Measurements from ENCODE around the gene CD160.
"Not testable (repeated sequence)": the region's sequence is repeated elsewhere in the genome, so short reads cannot be mapped to it uniquely, and the experiment has no call there.

The CD160 gene

DNA sequence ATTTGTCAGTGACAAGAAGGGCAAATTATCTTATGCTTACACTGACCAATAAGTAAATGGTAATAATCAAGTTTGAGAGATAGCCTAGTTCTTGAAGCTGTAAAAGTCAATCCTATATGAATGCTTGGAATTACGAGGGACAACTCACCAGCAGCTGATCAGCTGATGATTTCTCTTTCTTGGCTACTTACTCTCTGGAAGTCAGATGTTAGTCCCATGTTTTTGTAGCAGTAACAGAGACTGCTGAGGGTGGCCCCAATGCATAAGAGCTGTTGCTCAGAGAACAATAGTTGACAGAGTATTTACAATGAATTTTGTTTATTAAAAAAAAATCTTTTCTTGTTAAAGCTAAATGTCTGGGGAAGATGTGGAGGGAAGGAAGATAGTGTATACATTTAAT is 39.3 kb downstream of the CD160 start:
- peaks cover 20% of the 10 kb centered on the region for H3K9me3 ChIP-seq (ENCODE audit: insufficient read depth, low read length, severe bottlenecking)
- no peak overlapping the region for H2AFZ ChIP-seq (ENCODE audit: low read depth, low read length)
- no peak overlapping the region for H3K9ac ChIP-seq (ENCODE audit: low read depth, low read length)
- H3K4me2 ChIP-seq (ENCODE audit: insufficient read depth, low read length) = no peak overlapping the region
- peaks cover 67% of the 10 kb centered on the region for H3K36me3 ChIP-seq (ENCODE audit: insufficient read depth, low read length)
- ATAC-seq (ENCODE audit: insufficient read depth, low read depth) = no peak
- H3K4me3 ChIP-seq (ENCODE audit: low read depth in 1 of 2, low read length in 2 of 2) = no peak overlapping the region
- DNase-seq = no peak
- H3K27ac ChIP-seq (ENCODE audit: low read length) = no peak overlapping the region
- no peak for TF ChIP-seq EZH2 (IDR thresholded peaks at IDR 0.05; ENCODE audit: borderline replicate concordance, low read depth, low read length, severe bottlenecking)
- TF ChIP-seq, protein P1, sequence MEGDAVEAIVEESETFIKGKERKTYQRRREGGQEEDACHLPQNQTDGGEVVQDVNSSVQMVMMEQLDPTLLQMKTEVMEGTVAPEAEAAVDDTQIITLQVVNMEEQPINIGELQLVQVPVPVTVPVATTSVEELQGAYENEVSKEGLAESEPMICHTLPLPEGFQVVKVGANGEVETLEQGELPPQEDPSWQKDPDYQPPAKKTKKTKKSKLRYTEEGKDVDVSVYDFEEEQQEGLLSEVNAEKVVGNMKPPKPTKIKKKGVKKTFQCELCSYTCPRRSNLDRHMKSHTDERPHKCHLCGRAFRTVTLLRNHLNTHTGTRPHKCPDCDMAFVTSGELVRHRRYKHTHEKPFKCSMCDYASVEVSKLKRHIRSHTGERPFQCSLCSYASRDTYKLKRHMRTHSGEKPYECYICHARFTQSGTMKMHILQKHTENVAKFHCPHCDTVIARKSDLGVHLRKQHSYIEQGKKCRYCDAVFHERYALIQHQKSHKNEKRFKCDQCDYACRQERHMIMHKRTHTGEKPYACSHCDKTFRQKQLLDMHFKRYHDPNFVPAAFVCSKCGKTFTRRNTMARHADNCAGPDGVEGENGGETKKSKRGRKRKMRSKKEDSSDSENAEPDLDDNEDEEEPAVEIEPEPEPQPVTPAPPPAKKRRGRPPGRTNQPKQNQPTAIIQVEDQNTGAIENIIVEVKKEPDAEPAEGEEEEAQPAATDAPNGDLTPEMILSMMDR (IDR thresholded peaks at IDR 0.05; ENCODE audit: borderline replicate concordance, extremely low read depth, low read length, poor library complexity, severe bottlenecking) = no peak
- H3K27me3 ChIP-seq (ENCODE audit: insufficient read depth, low read length, poor library complexity) = no peaks in the 10 kb centered on the region
- no peaks in the 10 kb centered on the region for H3K4me1 ChIP-seq (ENCODE audit: insufficient read depth, low read length)
- H4K20me1 ChIP-seq (ENCODE audit: insufficient read depth, low read length) = no peaks in the 10 kb centered on the region
- no peaks in the 10 kb centered on the region for H3K79me2 ChIP-seq (ENCODE audit: insufficient read depth, low read length)

DNA sequence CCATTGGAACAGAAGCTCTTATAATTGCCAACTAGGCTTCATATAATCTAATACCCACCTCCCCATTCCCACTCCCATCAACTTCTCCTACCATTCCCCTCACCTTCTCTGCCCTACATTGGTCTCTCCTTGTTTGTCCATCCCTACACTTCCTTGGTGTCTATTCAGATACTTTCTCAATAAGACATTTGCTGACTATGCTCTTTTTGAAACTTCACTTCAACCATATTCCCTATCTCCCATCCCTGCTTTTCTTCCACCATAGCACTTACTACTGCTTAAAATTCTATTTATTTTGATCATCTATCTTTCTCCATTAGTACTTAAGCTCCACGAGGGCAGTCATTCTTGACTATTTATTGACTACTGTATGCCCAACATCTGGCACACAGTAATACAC is 40.4 kb downstream of the CD160 start:
- H3K9me3 ChIP-seq (ENCODE audit: insufficient read depth, low read length, severe bottlenecking) = peaks cover 20% of the 10 kb centered on the region
- peaks cover 67% of the 10 kb centered on the region for H3K36me3 ChIP-seq (ENCODE audit: insufficient read depth, low read length)
- no peak overlapping the region for H3K4me2 ChIP-seq (ENCODE audit: insufficient read depth, low read length)
- no peaks in the 10 kb centered on the region for H4K20me1 ChIP-seq (ENCODE audit: insufficient read depth, low read length)
- DNase-seq (no peak), ATAC-seq (ENCODE audit: insufficient read depth, low read depth) (no peak)
- TF ChIP-seq, protein P1 (IDR thresholded peaks at IDR 0.05; ENCODE audit: borderline replicate concordance, extremely low read depth, low read length, poor library complexity, severe bottlenecking) = no peak
- no peak for TF ChIP-seq EZH2 (IDR thresholded peaks at IDR 0.05; ENCODE audit: borderline replicate concordance, low read depth, low read length, severe bottlenecking)
- no peaks in the 10 kb centered on the region for H3K4me1 ChIP-seq (ENCODE audit: insufficient read depth, low read length)
- H3K9ac ChIP-seq (ENCODE audit: low read depth, low read length) = no peak overlapping the region
- no peak overlapping the region for H2AFZ ChIP-seq (ENCODE audit: low read depth, low read length)
- no peak overlapping the region for H3K27ac ChIP-seq (ENCODE audit: low read length)
- H3K27me3 ChIP-seq (ENCODE audit: insufficient read depth, low read length, poor library complexity) = no peaks in the 10 kb centered on the region
- no peaks in the 10 kb centered on the region for H3K79me2 ChIP-seq (ENCODE audit: insufficient read depth, low read length)
- H3K4me3 ChIP-seq (ENCODE audit: low read depth in 1 of 2, low read length in 2 of 2) = no peak overlapping the region

- H3K4me1 ChIP-seq (ENCODE audit: insufficient read depth, low read length); H2AFZ ChIP-seq (ENCODE audit: low read depth, low read length); H3K79me2 ChIP-seq (ENCODE audit: insufficient read depth, low read length); H4K20me1 ChIP-seq (ENCODE audit: insufficient read depth, low read length); H3K27ac ChIP-seq (ENCODE audit: low read length); H3K27me3 ChIP-seq (ENCODE audit: insufficient read depth, low read length, poor library complexity); DNase-seq; H3K9ac ChIP-seq (ENCODE audit: low read depth, low read length); ATAC-seq (ENCODE audit: insufficient read depth, low read depth); H3K4me2 ChIP-seq (ENCODE audit: insufficient read depth, low read length); H3K4me3 ChIP-seq (ENCODE audit: low read depth in 1 of 2, low read length in 2 of 2): not testable (repeated sequence)
- Histone ChIP-seq H3K9me3 (ENCODE audit: insufficient read depth, low read length, severe bottlenecking) (peaks cover 20% of the 10 kb centered on the region), H3K36me3 (ENCODE audit: insufficient read depth, low read length) (peaks cover 65% of the 10 kb centered on the region)
Measured at GRCh38 chr1:145760395-145760949, 41.2 kb downstream of the CD160 start.

GRCh38 chr1:145761498-145761897 is 42.2 kb downstream of the CD160 start:
- not testable (repeated sequence) for H3K9ac ChIP-seq (ENCODE audit: low read depth, low read length); H3K4me2 ChIP-seq (ENCODE audit: insufficient read depth, low read length); H3K79me2 ChIP-seq (ENCODE audit: insufficient read depth, low read length); H3K27me3 ChIP-seq (ENCODE audit: insufficient read depth, low read length, poor library complexity); ATAC-seq (ENCODE audit: insufficient read depth, low read depth); H3K4me1 ChIP-seq (ENCODE audit: insufficient read depth, low read length); H4K20me1 ChIP-seq (ENCODE audit: insufficient read depth, low read length); H3K27ac ChIP-seq (ENCODE audit: low read length); H2AFZ ChIP-seq (ENCODE audit: low read depth, low read length); H3K4me3 ChIP-seq (ENCODE audit: low read depth in 1 of 2, low read length in 2 of 2)
- peak; percentile 19 for DNase-seq
- Histone ChIP-seq H3K9me3 (ENCODE audit: insufficient read depth, low read length, severe bottlenecking) (peaks cover 20% of the 10 kb centered on the region), H3K36me3 (ENCODE audit: insufficient read depth, low read length) (peaks cover 59% of the 10 kb centered on the region)

DNA sequence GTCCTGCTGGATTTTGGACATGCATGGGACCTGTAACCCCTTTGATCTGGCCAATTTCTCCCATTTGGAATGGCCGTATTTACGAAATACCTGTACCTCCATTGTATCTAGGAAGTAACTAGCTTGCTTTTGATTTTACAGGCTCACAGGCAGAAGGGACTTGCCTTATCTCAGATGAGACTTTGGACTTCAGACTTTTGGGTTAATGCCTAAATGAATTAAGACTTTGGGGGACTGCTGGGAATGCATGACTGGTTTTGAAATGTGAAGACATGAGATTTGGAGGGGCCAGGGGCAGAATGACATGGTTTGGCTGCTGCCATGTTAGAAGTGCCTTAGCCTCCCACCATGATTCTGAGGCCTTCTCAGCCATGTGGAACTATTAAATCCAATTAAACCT is 42.7 kb downstream of the CD160 start:
- H3K27me3 ChIP-seq (ENCODE audit: insufficient read depth, low read length, poor library complexity); H2AFZ ChIP-seq (ENCODE audit: low read depth, low read length); H3K79me2 ChIP-seq (ENCODE audit: insufficient read depth, low read length); H3K4me1 ChIP-seq (ENCODE audit: insufficient read depth, low read length); H3K27ac ChIP-seq (ENCODE audit: low read length); H3K9ac ChIP-seq (ENCODE audit: low read depth, low read length); H4K20me1 ChIP-seq (ENCODE audit: insufficient read depth, low read length); ATAC-seq (ENCODE audit: insufficient read depth, low read depth); DNase-seq; H3K4me2 ChIP-seq (ENCODE audit: insufficient read depth, low read length); H3K4me3 ChIP-seq (ENCODE audit: low read depth in 1 of 2, low read length in 2 of 2): not testable (repeated sequence)
- H3K9me3 ChIP-seq (ENCODE audit: insufficient read depth, low read length, severe bottlenecking) = peaks cover 20% of the 10 kb centered on the region
- H3K36me3 ChIP-seq (ENCODE audit: insufficient read depth, low read length) = peaks cover 58% of the 10 kb centered on the region

DNA sequence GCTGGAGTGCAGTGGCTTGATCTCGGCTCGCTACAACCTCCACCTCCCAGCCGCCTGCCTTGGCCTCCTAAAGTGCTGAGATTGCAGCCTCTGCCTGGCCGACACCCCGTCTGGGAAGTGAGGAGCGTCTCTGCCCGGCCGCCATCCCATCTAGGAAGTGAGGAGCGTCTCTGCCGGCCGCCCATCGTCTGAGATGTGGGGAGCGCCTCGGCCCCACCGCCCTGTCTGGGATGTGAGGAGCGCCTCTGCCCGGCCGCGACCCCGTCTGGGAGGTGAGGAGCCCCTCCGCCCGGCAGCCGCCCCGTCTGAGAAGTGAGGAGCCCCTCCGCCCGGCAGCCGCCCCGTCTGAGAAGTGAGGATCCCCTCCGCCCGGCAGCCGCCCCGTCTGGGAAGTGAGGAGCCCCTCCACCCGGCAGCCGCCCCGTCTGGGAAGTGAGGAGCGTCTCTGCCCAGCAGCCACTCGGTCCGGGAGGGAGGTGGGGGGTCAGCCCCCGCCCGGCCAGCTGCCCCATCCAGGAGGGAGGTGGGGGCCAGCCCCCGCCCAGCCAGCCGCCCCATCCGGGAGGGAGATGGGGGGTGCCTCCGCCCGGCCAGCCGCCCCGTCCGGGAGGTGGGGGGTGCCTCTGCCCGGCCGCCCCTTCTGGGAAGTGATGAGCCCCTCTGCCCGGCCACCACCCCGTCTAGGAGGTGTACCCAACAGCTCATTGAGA is 45.1 kb downstream of the CD160 start:
- Histone ChIP-seq H3K9me3 (ENCODE audit: insufficient read depth, low read length, severe bottlenecking) (peaks cover 20% of the 10 kb centered on the region), H3K36me3 (ENCODE audit: insufficient read depth, low read length) (peaks cover 63% of the 10 kb centered on the region)
- H3K27me3 ChIP-seq (ENCODE audit: insufficient read depth, low read length, poor library complexity); H4K20me1 ChIP-seq (ENCODE audit: insufficient read depth, low read length); H3K9ac ChIP-seq (ENCODE audit: low read depth, low read length); H3K79me2 ChIP-seq (ENCODE audit: insufficient read depth, low read length); H2AFZ ChIP-seq (ENCODE audit: low read depth, low read length); ATAC-seq (ENCODE audit: insufficient read depth, low read depth); H3K4me2 ChIP-seq (ENCODE audit: insufficient read depth, low read length); H3K4me1 ChIP-seq (ENCODE audit: insufficient read depth, low read length); DNase-seq; H3K27ac ChIP-seq (ENCODE audit: low read length); H3K4me3 ChIP-seq (ENCODE audit: low read depth in 1 of 2, low read length in 2 of 2): not testable (repeated sequence)
